Measurements from ENCODE around the gene DUSP8. TPM values are rescaled to one million over a fixed set of nuclear protein-coding genes. Genes with fewer than 3 reads are reported as not detected.

Gene DUSP8
- total RNA-seq, 1 experiment from 2014 or later, result 4.4 TPM

DNA sequence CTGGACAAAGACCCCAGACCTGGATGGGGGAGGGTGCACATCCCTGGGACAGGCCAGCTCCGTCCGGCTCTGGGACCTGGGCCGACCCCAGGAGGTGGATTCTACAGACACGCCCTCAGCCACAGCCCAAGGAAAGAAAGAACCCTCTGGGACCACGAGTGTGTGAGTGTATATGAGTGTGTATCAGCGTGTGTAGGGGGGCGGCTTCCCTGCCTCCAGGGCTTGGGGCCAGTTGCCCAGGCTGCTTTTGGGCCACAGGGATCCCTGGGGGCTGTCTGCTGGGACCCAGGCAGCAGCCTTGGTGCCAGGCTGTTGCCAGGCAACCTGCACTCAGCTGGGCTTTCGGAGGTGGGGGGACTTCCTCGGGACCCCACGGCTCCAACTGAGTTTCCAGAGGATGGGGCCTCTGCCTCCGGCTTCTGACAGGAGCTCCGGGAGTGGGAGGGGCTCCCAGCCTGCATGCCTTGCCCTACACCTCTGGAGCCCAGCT is 8.9 kb downstream of the DUSP8 start:
- Histone ChIP-seq H3K14ac (ENCODE audit: insufficient read depth, low read length) (no peak overlapping the region), H3K4me2 (ENCODE audit: insufficient read depth, insufficient read length, low read length) (no peak overlapping the region), H3K4me1 (ENCODE audit: insufficient read depth, low read length) (no peaks in the 10 kb centered on the region; the same call in 1 of the 2 replicates), H3K27me3 (ENCODE audit: insufficient read depth, low read length) (no peaks in the 10 kb centered on the region; the same call in 1 of the 2 replicates), H3T11ph (ENCODE audit: low read length) (no peak overlapping the region), H4K5ac (ENCODE audit: insufficient read length, low read depth, low read length) (no peak overlapping the region), H2BK120ac (ENCODE audit: low read depth, low read length, poor library complexity, severe bottlenecking) (no peak overlapping the region), H3K18ac (ENCODE audit: insufficient read length, low read depth, low read length) (no peak overlapping the region), H3K79me1 (ENCODE audit: insufficient read depth, low read depth, low read length, poor library complexity, severe bottlenecking) (no peaks in the 10 kb centered on the region), H3K9ac (ENCODE audit: extremely low read depth, insufficient read length, low read length) (no peak overlapping the region), H4K91ac (ENCODE audit: insufficient read length, low read depth, low read length) (no peak overlapping the region), H2AFZ (ENCODE audit: low read length) (no peak overlapping the region), H2BK20ac (ENCODE audit: low read depth, low read length, poor library complexity, severe bottlenecking) (no peak overlapping the region), H3K56ac (ENCODE audit: insufficient read length, low read depth, low read length) (no peak overlapping the region), H3K27ac (ENCODE audit: insufficient read length, low read depth, low read length) (no peak overlapping the region), H2BK5ac (ENCODE audit: insufficient read length, low read length) (no peak overlapping the region), H3K23ac (ENCODE audit: insufficient read length, low read depth, low read length) (no peak overlapping the region), H3K9me3 (ENCODE audit: control insufficient read depth, low read depth, low read length) (no peaks in the 10 kb centered on the region), H2BK12ac (ENCODE audit: insufficient read length, low read depth, low read length) (no peak overlapping the region), H4K8ac (replicated peaks; ENCODE audit: insufficient read length, low read depth, low read length) (no peak overlapping the region), H3K4ac (ENCODE audit: low read depth, low read length) (no peak overlapping the region), H2AK5ac (ENCODE audit: insufficient read length, low read length) (no peak overlapping the region), H3K79me2 (ENCODE audit: insufficient read depth, low read length) (no peaks in the 10 kb centered on the region), H3K23me2 (ENCODE audit: insufficient read length, low read depth, low read length, poor library complexity, severe bottlenecking) (no peaks in the 10 kb centered on the region), H2BK15ac (ENCODE audit: low read depth, low read length) (no peak overlapping the region), H4K20me1 (ENCODE audit: control insufficient read depth, insufficient read depth, insufficient read length) (no peaks in the 10 kb centered on the region)
- Mint-ChIP-seq H3K4me1 (peaks cover 15 to 39% of the 10 kb centered on the region in 2 experiments), H3K4me3 (no peak overlapping the region), H3K27ac (no peak overlapping the region), H3K36me3 (ENCODE audit: insufficient read depth in 1 of 3, low read depth in 3 of 3) (no peaks in the 10 kb centered on the region), H3K27me3 (ENCODE audit: low read depth) (peaks cover 18% of the 10 kb centered on the region), H3K9me3 (no peaks in the 10 kb centered on the region)
- no CpG with 5 or more reads among the region's 12 CpGs for whole genome bisulfite sequencing (ENCODE audit: extremely low coverage, insufficient read length, low lambda C conversion rate)
- peak; percentile 21 for DNase-seq
- TF ChIP-seq, protein P1, sequence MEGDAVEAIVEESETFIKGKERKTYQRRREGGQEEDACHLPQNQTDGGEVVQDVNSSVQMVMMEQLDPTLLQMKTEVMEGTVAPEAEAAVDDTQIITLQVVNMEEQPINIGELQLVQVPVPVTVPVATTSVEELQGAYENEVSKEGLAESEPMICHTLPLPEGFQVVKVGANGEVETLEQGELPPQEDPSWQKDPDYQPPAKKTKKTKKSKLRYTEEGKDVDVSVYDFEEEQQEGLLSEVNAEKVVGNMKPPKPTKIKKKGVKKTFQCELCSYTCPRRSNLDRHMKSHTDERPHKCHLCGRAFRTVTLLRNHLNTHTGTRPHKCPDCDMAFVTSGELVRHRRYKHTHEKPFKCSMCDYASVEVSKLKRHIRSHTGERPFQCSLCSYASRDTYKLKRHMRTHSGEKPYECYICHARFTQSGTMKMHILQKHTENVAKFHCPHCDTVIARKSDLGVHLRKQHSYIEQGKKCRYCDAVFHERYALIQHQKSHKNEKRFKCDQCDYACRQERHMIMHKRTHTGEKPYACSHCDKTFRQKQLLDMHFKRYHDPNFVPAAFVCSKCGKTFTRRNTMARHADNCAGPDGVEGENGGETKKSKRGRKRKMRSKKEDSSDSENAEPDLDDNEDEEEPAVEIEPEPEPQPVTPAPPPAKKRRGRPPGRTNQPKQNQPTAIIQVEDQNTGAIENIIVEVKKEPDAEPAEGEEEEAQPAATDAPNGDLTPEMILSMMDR (conservative IDR thresholded peaks at IDR 0.05), result no peak
